DMS153 treated with DMSO at 0.1 percent for 48 hours (cell line): ENCODE results near the gene GALNT2.

ENCODE experiments used
- DNase-seq: peaks from one replicate; lab custom pipeline; 2025; ENCODE audit not compliant: unreplicated experiment; lab: John Stamatoyannopoulos, UW

GALNT2 gene

GRCh38 chr1:230174471-230175162 is 107.6 kb downstream of the GALNT2 start:
- DNase-seq: no peak

- DNase-seq: no peak
Observed at GRCh38 chr1:230175163-230175747, 108.2 kb downstream of the GALNT2 start.

- DNase-seq: no peak
Observed at GRCh38 chr1:230175839-230176238, 108.8 kb downstream of the GALNT2 start.

- DNase-seq: no peak
Observed at GRCh38 chr1:230176326-230176725, 109.3 kb downstream of the GALNT2 start.

DNA sequence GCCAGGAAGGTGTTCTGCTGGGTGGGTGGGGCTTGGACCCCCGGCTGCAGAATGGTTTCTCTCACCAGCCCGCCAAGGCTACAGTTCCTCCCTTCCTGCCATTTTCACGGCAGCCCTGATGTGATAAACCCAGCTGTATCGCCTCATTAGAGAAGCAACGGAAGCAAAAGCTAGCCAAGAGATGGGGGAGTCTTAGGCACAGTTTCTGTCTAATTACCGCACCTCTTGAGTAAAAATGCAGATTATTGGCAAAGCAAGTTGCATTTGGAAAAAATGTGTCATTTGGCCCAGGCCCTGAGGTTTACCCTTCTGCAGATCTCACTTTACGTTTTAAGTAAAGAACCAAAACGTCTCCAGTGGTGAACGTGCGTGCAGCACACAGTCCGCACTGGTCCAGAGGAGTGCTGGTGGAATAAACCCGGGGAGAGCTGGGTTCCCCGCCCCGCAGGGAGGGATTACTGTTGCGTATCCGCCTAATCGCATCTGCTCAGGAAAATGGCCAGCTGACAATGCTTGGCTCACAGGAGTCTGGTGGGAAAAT is 109.9 kb downstream of the GALNT2 start:
- DNase-seq: no peak

DNA sequence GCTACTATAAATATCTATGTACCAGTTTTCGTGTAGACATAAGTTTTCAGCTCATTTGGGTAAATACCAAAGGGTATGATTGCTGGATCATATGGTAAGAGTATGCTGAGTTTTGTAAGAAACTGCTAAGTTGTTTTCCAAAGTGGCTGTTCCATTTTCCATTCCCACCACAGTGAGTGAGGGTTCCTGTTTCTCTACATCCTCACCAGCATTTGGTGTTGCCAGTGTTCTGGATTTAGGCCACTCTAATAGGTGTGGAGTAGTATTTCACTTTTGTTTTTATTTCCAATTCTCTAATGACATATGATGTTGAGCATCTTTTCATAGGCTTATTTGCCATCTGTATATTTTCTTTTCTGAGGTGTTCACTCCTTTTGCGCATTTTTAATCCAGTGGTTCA is 112.2 kb downstream of the GALNT2 start:
- DNase-seq: no peak

DNA sequence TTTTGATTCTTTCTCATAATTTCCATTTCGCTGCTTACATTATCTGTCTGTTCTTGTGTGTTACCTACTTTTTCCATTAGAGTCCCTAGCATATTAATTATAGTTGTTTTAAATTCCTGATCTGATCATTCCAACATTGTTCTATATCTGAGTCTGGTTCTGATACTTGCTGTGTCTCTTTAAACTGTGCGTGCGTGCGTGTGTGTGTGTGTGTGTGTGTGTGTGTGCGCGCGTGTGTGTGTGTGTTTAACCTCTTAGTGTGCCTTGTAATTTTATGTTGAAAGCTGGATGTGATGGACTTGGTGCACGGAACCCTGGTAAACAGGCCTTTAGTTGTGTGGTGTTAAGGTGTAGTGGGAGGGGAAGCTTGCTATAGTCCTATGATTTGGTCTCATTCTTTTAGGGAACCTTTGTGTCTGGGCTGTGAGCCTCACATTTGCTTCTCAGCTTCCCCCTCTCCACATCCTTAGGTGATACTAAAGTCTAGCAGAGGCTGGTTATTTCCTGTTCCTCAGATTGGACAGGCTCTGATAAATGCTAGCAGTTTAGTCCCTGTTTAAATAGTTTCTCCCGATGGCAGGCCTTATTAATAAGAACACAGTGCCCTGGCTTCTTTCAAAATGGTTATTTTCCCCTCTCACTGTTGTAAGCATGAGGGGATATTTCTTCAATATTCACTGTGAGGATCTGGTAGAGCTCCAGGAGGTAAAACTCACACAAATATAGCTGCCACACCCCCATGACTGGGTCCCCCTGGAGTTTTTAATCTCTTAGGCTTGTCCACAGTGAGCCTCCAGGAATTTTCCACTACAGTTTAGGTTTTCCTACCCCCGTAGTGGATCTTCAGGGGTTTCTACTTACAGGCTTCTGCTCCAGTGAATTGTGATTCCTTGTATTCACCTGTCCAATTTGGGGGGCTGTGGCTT is 118.3 kb downstream of the GALNT2 start:
- DNase-seq: no peak

- DNase-seq: peak; percentile 99
Observed at GRCh38 chr1:230186003-230186863, 119.2 kb downstream of the GALNT2 start.

DNA sequence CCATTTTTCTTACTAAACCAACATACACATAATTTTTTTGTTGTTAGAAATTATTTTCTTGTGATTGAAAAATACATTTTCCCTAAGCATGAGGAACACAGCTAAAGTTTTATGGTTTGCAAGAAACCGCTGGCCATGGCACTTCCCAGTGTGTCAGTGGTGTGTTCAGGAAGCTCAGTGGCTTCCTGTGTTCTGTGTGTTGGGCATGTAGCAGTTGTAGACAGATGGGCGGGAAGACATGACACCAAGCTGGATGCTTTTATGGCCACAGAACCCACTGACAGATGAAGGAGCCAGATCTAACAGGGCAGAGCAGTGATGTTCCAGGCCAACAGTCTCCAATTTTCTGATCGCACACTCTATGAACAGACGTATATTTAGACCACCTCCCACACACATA is 119.8 kb downstream of the GALNT2 start:
- DNase-seq: peak; percentile 48

GRCh38 chr1:230187290-230187689 is 120.3 kb downstream of the GALNT2 start:
- no peak for DNase-seq

DNA sequence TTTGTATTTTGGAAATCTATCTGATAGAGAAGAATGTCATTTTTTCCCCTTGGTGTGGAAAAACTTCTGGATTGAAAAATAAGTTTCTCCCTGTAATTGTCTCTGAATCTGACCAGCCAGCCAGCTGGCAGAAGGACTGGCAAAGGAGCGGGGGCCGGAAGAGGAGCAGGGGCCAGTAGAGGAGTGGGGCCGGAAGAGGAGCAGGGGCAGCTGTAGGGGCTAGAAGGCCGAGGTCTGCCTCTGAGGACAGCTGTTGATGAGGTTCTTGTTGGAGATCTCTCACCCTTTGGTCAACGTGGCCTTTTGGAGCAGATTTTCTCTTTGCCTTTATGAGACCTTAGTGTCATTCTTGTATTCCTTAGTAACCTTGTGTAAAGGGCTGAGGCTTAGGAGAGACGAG is 121.8 kb downstream of the GALNT2 start:
- DNase-seq: no peak

DNA sequence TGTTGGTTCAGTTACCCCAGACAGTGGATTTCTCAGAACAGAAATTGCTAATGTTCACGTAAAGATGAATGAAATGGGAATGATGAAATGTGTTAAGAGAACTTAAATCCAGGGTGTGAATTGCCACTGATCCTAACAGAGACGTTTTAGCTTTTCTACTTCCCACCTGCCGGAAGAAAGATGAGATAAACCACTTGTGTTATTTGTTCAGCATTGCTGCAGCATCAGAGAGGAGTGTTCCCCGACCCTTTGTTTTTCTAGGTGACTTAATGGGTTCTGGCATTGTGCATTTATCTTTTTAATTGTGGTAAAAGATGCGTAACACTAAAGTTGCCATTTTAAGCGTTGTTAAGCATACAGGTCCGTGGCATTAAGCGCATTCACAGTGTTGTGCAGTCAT is 122.3 kb downstream of the GALNT2 start:
- DNase-seq: peak; percentile 95

- DNase-seq: no peak
Observed at GRCh38 chr1:230189824-230190223, 122.8 kb downstream of the GALNT2 start.

DNA sequence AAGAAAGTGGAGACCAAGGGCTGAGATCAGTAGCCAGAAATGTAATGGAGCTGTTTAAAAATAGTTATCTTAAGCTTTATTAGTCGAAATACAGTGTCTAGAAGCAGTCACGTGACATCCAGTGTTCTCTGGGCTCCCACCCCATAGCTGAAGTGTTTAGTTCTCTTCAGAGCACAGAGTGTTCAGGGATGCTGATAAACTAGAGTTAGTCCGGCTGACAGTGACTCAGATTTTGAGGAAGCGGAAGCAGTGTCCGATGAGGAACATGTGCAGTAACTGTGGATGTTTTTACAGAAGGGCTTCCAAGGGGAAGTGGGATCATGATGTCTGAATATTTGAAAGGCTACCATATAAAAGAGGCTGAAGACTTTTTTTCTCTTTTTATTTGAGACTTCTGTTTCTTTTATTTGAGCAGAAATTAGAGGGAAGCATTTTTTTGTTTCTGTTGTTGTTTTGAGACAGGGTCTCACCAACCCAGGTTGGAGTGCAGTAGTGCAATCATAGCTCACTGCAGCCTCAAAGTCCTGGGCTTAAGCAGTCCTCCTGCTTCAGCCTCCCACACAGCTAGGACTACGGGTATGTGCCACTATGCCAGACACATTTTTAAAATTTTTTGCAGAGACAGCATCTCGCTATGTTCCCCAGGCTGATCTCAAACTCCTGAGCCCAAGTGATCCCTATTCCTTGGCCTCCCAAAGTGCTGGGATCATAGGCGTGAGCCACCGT is 124.2 kb downstream of the GALNT2 start:
- no peak for DNase-seq

GRCh38 chr1:230191855-230192254 is 124.8 kb downstream of the GALNT2 start:
- no peak for DNase-seq

DNA sequence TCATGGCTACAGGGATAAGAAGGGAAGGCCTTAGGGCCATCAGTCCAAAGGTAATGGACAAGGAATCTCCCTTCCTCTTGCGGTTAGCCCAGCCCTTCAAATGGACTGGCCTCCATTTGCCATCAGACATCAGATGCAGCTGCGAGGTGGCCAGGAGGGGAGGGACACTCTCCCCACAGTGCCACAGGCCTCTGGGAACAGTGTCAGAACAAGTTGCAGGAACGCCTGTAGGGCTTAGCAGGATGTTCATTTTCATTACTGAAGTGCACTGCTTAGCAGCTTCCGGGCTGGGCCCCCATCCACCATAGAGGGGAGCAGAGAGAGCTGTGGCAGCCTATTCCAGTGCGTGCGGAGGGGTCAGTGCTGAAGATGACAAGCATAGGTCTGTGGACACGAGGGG is 127.5 kb downstream of the GALNT2 start:
- DNase-seq: no peak

DNA sequence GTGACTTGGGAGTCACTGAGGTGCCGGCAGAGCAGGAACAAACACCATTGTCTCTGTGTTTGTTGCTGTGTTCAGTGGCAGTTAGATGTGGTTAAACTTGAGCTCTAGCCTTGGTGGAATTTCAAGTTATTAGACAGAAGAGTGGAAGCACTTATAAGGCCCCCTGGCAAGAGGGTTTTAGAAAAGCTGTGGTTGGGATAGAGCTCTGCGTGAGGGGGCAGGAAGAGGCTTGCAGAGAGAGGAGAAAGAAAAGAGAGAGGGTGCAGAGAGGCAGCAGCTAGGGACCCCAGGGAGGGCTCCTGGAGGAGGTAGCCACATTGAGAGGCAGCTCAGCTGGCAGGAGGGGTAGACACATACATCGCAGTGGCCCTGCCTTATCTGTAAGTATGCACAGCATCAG is 128.2 kb downstream of the GALNT2 start:
- no peak for DNase-seq

GRCh38 chr1:230196077-230196476 is 129.0 kb downstream of the GALNT2 start:
- no peak for DNase-seq

GRCh38 chr1:230197644-230198567 is 130.9 kb downstream of the GALNT2 start:
- no peak for DNase-seq
